Activated CD8-positive, alpha-beta memory T cell treated with anti-CD3 and anti-CD28 coated beads, Interleukin-2, amount 50 U/mL, for 4 hours (primary cell): ENCODE measurements around the gene SYNE4.
"Not testable (repeated sequence)": the region's sequence is repeated elsewhere in the genome, so short reads cannot be mapped to it uniquely, and the experiment has no call there.

Experiments used
- DNase-seq: peaks from one replicate; pipeline ENCODE4 v3.0.0-alpha.2; 2020

The SYNE4 gene, protein sequence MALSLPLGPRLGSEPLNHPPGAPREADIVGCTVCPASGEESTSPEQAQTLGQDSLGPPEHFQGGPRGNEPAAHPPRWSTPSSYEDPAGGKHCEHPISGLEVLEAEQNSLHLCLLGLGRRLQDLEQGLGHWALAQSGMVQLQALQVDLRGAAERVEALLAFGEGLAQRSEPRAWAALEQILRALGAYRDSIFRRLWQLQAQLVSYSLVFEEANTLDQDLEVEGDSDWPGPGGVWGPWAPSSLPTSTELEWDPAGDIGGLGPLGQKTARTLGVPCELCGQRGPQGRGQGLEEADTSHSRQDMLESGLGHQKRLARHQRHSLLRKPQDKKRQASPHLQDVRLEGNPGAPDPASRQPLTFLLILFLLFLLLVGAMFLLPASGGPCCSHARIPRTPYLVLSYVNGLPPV

DNA sequence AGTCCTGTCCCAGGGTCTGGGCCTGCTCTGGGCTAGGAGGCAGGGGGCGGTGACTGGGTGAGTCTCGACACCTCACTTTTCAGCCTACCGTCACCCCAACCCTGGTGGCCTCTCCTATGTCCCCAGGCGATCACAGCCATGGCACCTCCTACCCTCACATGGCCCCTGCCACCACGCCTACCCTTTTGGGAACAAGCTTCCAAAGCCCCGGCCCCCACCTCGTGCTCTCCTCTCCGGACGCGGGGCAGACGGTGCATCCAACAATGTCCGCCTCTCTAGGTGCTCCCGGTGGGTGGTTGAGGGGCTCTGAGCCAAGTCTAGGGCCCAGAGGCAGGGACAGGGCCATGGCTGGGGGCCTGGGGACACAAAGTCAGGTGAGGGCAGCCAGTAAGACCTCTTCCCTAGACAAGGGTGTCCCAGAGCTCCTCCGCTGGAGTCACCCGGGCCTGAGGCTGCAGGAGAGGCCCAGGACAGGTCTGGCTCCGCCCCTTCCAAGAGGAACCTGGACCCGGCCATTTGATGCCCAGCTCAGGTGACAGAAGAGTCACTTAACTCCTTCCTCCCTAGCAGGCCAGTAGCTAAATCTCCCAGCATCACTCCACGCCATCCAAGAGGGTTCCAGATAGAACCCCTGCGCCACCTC is at the start of gene SYNE4:
Gene SYNE4 (minus strand): TSS at position 478 of the 643 bp plus-strand sequence. CDS start 132 bp downstream, at position 346.
- DNase-seq: no peak

DNA sequence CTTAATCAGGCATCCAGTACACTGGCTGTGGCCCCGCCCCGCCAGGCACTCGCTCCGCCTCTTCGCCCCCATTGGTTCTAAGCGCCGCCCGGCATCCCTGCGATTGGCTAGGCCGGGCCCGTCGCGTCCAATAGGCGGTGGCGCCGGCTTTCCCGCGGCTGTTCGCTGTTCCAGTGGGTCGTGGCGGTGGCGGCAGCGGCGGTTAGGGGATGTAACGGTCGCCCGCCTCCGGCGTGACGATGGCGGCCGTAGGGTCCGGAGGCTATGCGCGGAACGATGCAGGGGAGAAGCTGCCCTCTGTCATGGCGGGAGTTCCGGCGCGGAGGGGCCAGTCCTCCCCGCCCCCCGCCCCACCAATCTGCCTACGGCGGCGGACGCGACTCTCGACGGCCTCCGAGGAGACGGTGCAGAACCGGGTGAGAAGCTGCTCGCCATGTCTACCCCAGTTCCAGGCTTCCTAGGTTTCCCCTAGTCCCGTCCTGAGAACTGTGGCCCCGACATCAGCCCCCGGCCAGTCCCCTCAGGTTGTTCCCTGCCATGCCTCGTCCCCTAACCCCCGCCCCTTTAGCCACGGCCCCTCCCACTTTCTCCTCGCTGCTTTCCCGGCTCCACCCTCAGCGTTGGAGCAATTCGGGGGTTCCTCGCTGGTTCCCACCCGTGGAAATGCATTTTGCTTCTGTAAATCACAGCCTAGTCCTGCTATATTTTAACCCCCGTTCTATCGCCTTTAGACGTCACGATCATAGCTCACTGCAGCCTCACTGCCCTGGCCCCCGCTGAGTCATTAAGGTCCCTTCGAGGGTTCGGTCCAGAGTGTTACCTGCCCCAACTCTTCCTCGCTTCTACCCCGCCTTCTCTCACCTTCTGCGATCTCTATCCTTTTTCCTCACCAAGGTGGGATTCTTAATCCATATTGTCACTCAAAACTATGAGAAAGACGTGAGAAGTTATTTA is 46.4 kb upstream of the SYNE4 start, which contains the start of gene WDR62:
Gene WDR62 (plus strand): TSS at position 165 of the 954 bp plus-strand sequence. CDS start 75 bp downstream, at position 240.
- DNase-seq: peak; percentile 93

DNA sequence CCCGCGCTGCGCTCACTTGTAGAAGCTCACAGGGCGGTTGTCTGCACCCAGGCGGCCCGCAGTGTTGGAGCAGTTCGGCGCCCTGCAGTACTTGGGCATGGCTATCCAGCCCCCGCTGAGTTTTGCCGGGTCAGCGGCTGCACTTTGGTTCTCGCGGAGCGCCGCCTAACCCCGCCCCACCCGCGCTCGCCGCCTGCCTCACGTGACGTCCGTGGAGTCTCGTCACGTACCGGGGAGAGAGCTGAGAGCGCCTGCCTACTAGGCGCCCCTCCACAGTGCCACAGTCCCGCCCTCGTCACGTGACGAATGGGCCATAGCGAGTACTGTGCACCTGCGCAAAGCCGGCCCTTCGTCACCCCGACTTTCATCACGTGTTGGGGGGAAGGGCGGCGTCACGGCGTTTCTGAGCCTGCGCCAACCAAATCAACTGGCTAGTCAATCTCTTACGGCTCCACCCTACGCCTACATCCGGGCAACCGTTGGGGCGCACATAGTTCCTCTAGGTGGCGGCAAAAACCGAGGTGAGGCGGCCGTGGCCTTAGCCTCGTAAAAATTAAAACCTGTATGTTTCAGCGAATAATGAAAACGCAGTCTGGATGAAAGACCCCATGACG is 45.6 kb upstream of the SYNE4 start, which contains the start of gene THAP8:
Gene THAP8 (minus strand): TSS at position 167 of the 614 bp plus-strand sequence. CDS start 68 bp downstream, at position 99.
- peak; percentile 99 for DNase-seq

DNA sequence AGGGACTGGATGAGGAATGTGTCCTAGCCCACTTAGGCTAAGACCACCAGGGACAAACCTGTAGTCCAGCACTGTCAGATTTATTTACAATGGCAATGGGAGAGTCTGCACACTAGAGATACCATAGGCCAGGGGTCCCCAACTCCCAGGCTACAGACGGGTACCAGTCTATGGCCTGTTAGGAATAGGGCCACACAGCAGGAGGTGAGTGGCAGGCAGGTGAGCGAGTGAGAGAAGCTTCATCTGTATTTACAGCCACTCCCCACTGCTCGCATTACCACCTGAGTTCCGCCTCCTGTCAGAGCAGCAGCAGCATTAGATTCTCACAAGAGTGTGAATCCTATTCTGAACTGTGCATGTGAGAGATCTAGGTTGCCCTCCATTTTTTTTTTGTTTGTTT is 43.0 kb upstream of the SYNE4 start:
- DNase-seq: no peak

DNA sequence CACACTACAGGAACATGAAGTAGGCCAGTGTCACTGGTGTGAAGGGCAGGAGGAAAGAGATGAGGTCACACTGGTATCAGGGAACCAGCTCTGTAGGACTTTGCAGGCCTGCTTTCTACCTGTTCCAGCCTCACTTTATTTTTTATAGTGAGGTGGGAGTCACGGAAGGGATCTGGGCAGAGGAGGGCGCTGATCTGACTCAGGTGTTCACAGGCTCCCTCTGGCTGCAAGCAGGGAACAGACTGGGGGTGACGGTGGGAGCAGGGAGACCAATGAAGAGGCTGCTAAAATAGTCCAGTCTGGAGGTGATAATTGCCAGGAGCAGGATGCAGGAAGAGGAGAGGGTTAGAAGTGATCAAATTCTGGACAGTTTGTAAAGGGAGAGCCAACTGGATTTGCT is 42.6 kb upstream of the SYNE4 start:
- DNase-seq: no peak

DNA sequence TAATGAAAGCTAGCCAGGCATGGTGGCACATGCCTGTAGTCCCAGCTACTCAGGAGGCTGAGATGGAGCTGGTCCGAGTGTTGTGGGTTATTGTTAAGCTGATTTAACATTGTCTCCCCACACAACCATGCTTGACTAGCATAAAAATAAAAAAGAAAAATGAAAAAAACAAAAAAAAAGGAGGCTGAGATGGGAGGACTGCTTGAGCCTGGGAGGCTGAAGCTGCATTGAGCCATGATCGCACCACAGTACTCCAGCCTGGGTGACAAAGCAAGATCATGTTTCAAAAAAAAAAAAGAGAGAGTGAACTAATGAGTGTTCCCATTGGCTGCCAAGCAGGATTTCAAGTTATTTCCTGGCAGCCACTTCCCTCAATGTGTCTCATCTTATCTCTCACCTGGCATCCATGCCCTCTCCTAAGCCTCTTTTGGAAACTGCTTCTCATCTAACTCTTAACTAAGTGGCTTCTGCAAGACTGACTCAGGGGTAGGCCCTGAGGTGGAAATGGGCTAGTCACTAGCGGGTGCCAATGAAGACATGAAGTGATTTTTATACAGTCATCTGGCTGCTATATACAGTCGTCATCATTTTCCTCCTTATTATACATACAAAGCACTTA is 40.6 kb upstream of the SYNE4 start:
- no peak for DNase-seq

DNA sequence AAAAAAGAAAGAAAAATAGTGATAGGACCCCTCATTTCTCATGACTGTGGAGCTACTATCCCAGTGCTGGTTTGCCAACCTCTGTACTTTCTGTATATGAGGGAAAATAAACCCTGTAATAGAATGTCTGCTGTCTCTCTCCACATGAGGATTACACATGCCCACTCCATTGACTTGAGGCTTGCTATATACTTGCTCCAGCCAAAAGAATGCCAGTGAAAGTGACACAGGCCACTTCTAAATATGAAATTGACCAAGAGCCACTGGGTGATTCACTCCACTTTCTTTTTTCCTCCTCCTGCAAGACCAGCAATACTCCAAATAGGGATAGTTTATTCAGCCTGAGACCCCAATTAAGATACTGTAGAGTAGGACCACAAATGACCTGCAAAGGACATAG is 39.2 kb upstream of the SYNE4 start:
- no peak for DNase-seq

DNA sequence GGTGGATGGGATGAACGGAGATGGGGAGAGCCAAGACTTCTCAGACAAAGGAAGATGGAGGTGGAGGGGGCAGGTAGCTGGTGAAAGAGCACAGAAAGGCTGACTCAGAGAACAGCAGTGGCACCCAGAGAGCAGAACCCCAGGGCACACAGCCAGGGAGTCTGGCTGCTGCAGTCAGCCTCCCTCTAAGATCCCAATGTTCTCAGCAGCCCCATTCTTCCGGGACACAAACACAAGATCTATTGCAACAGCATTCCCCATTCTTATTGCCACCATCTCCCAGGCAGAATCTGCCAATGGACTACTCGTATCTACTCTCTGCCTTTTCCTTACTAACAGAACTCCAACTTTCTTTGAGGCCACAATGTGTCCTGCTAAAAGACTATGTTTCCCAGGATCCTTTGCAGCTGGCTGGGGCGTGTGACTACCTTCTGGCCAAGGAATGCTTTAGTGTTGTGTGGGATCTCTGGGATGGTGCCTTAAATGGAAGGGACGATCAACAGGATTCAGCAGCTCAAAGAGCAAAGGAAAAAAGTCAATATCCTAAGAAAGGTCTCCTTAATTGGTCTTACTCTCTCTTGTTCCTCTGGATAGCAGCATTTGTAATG is 37.9 kb upstream of the SYNE4 start:
- no peak for DNase-seq

DNA sequence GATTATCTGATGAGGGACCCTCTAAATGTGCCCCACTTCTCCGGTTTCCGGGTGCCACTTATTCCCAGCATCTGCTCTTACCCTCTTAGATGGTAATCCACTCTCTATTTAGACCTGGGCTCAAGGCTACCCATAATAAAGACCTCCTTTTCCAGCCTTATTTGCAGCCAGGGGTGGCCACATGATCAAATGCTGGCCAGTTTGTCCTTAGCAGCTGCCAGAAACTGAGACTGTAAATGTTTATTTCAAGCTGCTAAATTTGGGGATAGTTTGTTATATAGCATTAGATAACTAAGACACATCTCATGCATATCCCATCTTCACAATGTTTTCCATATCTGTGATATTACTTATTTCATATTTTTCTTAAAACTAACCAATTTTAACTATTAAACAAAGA is 35.3 kb upstream of the SYNE4 start:
- no peak for DNase-seq

DNA sequence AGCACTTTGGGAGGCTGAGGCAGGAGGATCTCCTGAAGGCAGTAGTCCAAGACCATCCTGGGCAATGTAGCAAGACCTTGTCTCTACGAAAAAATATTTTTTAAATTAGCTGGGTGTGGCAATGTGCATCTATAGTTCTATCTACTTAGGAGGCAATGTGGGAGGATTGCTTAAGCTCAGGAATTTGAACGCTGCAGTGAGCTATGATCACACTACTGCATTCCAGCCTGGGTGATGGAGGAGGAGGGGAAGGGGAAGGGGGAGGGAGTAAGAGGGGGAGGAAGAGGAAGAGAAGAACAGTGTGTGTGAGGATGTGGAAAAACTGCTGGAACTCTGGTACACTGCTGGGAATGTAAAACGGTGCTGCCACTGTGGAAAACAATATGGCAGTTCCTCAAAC is 33.2 kb upstream of the SYNE4 start:
- DNase-seq: no peak

DNA sequence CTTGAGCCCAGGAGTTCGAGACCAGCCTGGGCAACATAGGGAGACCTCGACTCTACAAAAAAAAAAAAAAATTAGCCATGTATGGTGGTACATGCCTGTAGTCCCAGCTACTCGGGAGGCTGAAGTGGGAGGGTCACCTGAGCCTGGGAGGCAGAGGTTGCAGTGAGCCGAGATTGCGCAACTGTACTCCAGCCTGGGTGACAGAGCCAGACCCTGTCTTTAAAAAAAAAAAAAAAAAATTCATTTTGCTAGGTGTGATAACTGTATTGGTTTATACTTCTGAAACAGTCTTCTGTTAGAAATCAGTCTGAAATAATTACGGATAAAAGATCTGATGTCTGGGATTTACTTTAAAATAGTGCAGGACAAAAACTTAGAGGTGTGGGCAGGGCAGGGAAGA is 32.5 kb upstream of the SYNE4 start:
- not testable (repeated sequence) for DNase-seq

DNA sequence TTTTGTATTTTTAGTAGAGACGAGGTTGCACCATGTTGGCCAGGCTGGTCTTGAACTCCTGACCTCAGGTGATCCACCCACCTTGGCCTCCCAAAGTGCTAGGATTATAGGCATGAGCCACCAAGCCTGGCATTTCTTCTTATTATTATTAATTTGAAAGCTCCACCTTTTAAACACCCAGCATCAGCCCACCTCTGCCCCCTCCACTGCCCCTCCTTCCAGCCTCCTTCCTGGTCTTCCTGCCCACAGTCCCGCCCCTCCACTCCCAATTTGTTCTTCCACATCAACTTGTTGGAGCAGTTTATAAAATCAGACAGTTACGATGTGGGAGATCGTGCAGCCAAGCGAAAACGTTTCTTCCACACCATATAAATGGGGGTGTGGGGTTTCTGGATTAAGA is 31.9 kb upstream of the SYNE4 start:
- no peak for DNase-seq

DNA sequence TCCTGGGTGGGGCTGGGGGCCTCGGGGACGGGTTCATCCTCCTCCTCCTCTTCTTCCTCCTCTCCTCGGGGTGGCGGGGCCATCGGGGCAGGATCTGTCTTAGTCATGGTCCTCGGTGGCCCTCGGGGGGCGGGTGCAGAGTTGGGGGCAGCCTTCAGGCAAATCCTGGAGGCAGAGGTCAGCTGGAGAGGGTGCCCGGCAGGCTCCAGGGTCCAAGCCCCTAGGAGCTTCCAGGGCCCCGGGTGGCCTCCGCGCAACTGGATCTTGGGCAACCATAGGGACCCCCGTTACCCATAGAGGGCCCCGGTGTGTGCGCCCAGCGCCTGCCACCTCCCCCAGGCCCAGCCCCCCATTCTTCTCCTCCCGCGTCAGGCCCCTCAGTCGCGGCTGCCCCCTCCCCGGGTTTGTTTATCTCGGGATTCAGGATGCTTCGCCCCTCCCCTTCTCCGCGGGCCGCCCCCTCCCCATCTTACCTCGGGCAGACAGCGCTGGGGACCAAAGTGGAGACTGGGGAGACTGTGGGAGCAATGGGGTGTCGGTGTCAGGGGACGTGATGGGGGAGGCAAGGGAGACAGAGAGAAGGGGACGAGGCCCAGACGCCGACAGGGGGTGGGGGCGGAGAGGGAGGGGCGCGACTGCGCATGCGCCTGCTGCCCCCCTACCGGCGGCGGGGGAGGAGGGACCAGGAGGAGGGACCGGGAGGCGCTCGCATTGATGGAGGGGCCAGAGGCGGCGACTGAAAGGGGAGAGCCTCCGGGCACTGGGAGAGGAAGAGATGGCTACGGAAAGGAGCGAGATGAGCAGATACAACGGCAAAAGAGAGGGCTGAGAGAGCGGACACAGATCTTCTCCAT is 23.9 kb upstream of the SYNE4 start, which contains the start of gene CLIP3:
Gene CLIP3 (minus strand): TSS at position 623 of the 854 bp plus-strand sequence. CDS start 516 bp downstream, at position 107.
- DNase-seq: peak; percentile 59

DNA sequence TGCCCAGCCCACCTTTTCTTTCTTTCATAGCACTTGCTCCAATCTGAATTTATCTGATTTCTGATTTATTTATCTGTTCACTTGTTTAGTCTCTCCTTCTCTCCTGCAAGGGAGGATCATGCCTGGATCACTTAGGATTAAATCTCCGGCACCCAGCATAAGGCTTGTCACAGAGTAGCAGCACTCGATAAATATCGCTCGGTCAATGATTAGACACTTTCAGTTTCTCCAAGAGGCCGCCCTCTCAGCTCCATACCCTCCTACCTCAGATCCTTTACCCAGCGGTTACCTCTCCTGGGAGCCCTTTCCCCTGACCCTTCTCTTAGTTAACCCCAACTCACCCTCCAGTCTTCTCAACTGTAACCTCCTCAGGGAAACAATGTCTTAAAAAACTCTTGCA is 22.7 kb upstream of the SYNE4 start:
- DNase-seq: no peak

DNA sequence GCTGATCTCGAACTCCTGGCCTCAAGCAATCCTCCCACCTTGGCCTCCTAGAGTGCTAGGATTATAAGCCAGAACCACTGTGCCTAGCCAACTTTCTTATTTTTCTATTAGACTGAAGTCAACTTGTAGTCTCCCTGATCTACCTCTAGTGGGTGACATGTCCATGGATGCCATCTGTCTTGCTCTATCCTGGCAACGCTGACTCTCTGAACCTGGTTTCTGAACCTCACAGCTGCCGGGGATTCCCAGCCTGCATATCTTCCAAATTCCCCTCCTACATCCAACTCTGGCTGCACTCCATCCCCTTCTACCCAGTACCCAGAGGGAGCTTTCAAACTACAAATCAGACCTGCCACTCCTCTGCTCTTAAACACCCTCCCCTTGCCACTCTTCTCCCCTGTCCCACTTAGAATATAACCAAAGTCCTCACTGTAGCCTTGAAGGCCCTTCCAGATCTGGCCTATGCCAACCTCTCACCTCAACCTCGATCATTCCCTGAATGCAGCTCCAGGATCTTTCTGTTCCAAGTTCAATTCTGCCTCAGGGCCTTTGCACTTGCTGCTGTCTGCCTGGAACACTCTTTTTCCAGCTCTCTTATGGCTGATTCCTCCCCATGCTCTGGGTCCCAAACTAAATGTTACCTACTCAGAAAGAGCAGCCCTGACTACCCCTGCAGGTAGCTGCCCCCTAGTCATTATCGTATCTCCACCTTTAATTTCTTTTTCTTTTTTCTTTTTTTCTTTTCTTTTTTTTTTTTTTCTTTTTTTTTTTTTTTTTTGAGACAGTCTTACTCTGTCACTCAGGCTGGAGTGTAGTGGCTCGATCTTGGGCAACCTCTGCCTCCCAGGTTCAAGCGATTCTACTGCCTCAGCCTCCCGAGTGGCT is 21.9 kb upstream of the SYNE4 start:
- no peak for DNase-seq

DNA sequence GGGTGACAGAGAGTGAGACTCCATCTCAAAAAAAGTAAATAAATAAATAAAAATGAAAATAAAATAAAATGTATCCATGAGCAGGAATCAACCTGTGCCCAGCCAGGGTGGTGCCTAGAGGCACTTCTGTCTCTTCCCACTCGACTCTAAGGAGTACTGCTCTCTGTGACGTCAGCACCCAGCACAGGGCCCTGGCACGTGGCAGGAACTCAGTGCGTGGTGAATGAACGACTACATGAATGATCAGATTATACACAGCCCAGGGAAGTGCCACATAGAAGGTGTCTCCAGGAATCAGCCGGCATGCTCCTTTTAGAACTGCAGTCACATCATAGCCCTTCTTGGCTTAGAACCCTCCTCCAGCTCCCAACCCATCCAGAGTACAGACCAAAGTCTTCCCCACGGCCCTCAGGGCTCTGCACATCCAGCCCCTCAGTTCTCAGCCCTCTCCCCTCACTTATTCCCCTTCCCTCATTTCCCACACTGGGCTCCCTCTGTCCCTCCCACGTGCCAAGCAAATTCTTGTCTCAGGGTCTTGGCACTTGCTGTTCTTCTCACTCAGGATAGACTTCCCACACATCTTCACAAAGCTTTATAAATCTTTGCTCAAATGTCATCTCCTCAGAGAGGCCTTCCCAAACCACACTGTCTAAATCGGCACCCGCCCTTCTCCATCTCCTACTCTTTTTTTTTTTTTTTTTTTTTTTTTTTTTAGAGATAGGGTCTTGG is 19.9 kb upstream of the SYNE4 start:
- no peak for DNase-seq

DNA sequence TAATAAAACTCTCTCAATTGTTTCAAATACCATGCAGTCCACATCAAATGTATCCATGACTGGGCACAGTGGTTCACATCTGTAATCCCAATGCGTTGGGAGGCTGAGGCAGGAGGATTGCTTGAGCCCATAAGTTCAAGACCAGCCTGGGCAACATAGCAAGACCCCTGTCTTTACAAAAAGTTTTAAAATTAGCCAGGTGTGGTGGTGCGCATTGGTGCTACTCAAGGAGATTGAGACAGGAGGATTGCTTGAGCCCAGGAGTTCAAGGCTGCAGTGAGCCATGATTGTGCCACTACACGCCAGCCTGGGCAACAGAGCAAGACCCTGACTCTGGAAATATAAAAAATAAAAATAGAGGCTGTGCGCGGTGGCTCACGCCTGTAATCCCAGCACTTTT is 19.1 kb upstream of the SYNE4 start:
- DNase-seq: no peak

DNA sequence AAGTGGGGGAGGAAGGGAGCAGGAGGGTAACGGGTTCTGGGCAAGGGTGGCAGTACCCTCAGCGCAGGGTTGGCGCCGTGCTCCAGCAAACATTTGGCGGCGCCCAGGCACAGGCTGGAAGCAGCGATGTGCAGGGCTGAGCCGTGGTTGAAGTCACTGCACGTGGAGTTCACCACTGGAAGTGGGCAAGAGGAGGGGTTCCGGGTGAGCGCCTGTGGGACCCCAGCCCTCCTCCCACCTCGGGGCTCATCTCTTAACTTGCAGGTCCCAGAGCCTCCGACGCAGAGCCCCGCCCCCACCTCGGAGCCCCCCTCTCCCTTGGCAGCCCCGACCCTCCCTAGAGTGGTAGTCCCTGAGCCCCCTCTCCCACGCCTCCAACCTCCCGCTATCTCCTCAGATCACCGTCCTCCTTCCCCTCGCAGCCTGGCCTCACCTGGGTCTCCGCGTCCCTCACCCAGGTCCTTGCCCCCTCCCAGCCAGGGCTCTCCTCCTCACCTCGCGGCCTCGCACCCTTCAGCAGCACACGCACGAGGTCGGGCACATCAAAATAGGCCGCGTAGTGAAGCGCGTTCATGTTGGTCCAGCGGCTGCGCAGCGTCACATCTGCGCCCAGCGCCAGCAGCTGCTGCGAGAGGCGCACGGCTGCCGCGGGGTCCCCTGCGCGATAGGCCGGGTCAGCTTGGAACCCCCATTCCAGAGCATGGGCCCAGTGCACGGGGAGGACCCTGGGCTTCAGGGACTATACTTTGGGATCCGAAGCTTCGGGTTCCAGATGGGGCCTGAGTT is 17.7 kb upstream of the SYNE4 start:
- no peak for DNase-seq
